ENCODE results near the gene CENPM.

GRCh38 chr22:41922940-41923594 lies 23.9 kb downstream of the CENPM start:
- TF ChIP-seq EZH2 (IDR thresholded peaks at IDR 0.05; ENCODE audit: borderline replicate concordance, low read length) (no peak), CTCF (IDR thresholded peaks at IDR 0.05; ENCODE audit: low read length) (no peak)
